GM18868 (cell line): ENCODE data around the gene SNX6.
"Not testable (repeated sequence)": the region's sequence is repeated elsewhere in the genome, so short reads cannot be mapped to it uniquely, and the experiment has no call there.

ENCODE experiments used
- ATAC-seq: cut with Tn5 transposase; IDR thresholded peaks from one replicate; pipeline ENCODE4 v1.9.1; 2021; ENCODE audit warnings: mild to moderate bottlenecking, moderate library complexity; ENCODE audit not compliant: unreplicated experiment

Gene SNX6

GRCh38 chr14:34629657-34630529 is at the start of gene SNX6:
Gene SNX6 (minus strand): TSS chr14:34630148. CDS start chr14:34630116, 32 bp downstream.
- peak; percentile 94 for ATAC-seq

- no peak for ATAC-seq
These were observed 48.8 kb upstream of the SNX6 start for GRCh38 chr14:34678735-34679134.

DNA sequence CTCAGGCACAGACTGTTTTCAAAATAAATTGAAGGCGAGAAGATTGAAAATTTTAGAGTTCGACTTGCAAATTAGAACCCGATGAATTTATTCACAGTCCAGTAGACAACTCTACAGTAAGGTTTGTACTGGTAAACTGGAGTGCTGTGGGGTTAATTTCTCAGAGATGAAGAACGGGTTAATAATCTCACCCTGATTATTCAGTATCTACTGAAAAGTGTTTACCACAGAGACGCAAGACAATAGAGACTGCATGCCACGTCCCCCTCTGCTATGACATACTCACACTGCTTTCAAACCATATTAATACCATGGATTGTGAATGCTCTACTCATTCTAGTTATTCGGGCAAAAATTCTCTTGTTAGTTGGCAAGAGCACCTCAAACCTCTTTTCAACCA is 48.4 kb upstream of the SNX6 start:
- no peak for ATAC-seq

- ATAC-seq, result no peak
These were observed 46.7 kb upstream of the SNX6 start for GRCh38 chr14:34676516-34677211.

DNA sequence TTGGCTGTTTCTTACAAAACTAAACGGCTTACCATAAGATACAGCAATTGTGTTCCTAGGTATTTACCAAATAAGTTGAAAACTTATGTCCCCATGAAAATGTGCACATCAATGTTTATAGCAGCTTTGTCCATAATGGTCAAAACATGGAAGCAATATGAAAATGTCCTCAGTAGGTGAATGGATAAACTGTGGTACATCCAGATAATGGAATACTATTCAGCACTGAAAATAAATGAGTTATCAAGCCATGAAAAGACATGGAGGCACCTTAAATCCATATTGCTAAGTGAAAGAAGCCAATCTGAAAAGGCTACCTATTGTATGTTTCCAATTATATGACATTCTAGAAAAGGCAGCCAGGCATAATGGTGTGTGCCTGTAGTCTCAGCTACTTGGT is 43.8 kb upstream of the SNX6 start:
- no peak for ATAC-seq

GRCh38 chr14:34671716-34672115 is 41.8 kb upstream of the SNX6 start:
- no peak for ATAC-seq

DNA sequence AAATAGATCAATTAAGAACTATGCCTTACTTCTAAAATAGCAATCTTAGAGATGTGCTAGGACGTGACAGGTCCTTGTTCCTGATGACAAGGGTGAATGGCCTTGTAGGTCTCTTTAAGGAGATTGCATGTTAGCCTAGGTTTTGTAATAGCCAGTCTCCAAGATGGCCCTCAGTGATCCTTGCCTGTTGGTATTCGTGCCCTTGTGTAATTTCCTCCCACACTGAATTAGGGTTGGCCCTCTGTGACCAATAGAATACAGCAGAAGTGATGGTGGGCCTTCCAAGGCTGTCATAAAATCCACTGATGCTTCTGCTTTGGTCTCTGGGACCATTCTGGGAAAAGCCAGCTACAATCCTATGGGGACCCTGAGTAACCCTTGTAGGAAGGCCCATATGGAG is 38.2 kb upstream of the SNX6 start:
- no peak for ATAC-seq

GRCh38 chr14:34667007-34667406 is 37.1 kb upstream of the SNX6 start:
- no peak for ATAC-seq

GRCh38 chr14:34665785-34666435 is 36.0 kb upstream of the SNX6 start:
- ATAC-seq, result no peak

DNA sequence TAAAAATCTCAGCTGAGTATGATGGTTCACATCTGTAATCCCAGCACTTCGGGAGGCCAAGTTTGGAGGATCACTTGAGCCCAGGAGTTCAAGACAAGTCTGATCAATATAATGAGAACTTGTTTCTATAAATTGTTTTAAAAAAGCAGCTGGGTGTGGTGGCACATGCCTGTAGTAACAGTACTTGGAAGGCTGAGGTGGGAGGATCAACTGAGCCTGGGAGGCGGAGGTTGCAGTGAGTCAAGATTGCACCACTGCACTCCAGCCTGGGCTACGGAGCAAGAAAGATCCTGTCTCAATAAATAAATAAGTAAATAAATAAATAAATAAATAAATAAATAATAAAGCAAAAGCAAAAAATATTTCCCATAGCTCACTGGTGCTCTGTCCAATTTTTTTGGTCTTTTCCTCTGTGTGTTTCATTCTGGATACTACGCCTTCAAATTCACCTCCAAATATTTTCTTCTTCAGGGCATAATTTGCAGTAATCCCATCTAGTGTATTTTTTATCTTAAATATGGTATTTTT is 32.7 kb upstream of the SNX6 start:
- ATAC-seq, result no peak

GRCh38 chr14:34660796-34661195 is 30.8 kb upstream of the SNX6 start:
- no peak for ATAC-seq

- ATAC-seq, result no peak
These were observed 26.0 kb upstream of the SNX6 start for GRCh38 chr14:34655959-34656358.

GRCh38 chr14:34653073-34653472 is 23.1 kb upstream of the SNX6 start:
- ATAC-seq, result not testable (repeated sequence)

DNA sequence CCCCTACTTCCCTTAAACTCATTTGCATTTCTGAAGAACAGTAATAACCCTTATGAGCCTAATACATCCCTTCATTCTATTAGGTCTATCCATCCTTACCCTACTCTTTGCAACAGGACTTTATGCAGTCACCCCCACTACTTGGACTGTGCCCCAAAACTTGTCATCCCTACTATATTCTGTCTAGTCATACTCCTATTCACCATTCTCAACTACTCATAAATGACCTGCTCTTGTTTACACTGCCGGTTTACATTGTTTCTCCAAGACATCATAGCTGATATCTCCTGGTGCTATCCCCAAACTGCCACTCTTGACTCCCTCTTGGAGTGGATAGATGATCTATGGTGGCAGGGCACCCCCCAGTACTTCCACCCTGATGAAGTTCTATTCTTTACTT is 22.4 kb upstream of the SNX6 start:
- not testable (repeated sequence) for ATAC-seq

GRCh38 chr14:34650786-34651584 is 21.0 kb upstream of the SNX6 start:
- ATAC-seq, result no peak

GRCh38 chr14:34650006-34650405 is 20.1 kb upstream of the SNX6 start:
- not testable (repeated sequence) for ATAC-seq

- ATAC-seq, result no peak
These were observed 19.4 kb upstream of the SNX6 start for GRCh38 chr14:34649344-34649743.

- no peak for ATAC-seq
These were observed 16.8 kb upstream of the SNX6 start for GRCh38 chr14:34646570-34647255.

- ATAC-seq, result no peak
These were observed 13.4 kb upstream of the SNX6 start for GRCh38 chr14:34643361-34643760.

GRCh38 chr14:34642595-34642994 is 12.6 kb upstream of the SNX6 start:
- no peak for ATAC-seq
